ENCODE results near the gene DYNLT4. TPM values are rescaled to one million over a fixed set of nuclear protein-coding genes. Genes with fewer than 3 reads are reported as not detected.

The DYNLT4 gene, protein sequence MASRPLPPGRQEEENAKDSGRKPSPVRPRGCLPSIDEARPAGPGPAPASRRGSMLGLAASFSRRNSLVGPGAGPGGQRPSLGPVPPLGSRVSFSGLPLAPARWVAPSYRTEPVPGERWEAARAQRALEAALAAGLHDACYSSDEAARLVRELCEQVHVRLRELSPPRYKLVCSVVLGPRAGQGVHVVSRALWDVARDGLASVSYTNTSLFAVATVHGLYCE
- not detected in 2 replicates for total RNA-seq

DNA sequence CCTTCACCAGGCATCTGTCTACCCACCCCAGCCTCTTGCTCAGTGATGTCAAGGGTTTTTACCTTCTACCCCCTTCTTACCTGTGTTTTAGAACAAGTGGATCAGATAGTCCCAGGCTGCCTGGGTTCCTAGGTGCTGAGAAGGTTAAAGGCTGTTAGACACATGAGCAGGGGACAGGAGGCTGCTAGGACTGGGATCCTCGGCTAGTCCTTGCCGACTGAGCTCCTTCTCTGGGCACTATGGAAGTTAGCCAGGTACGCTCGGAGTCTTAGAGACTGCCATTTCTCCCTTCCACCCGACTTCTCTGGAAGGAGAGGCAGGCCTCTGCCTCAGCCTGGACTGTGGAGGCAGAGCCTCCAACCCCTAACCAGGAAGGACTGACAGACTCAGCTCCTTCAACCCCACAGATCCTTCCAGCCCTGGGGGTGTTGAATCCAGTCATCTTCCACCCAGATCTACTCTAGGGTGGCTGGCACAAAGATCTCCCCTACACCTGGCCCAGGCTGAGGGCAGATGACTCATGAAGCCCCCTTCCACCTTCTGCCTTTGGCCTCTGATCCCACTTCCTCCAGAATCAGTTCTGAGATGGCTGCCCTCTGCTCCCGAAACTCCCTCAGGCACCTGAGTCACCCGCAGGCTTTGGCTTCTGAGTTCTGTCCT, at the start of gene DYNLT4:
Gene DYNLT4 (minus strand): TSS at position 648 of the 660 bp plus-strand sequence. CDS start 683 bp downstream, outside the sequence.

DNA sequence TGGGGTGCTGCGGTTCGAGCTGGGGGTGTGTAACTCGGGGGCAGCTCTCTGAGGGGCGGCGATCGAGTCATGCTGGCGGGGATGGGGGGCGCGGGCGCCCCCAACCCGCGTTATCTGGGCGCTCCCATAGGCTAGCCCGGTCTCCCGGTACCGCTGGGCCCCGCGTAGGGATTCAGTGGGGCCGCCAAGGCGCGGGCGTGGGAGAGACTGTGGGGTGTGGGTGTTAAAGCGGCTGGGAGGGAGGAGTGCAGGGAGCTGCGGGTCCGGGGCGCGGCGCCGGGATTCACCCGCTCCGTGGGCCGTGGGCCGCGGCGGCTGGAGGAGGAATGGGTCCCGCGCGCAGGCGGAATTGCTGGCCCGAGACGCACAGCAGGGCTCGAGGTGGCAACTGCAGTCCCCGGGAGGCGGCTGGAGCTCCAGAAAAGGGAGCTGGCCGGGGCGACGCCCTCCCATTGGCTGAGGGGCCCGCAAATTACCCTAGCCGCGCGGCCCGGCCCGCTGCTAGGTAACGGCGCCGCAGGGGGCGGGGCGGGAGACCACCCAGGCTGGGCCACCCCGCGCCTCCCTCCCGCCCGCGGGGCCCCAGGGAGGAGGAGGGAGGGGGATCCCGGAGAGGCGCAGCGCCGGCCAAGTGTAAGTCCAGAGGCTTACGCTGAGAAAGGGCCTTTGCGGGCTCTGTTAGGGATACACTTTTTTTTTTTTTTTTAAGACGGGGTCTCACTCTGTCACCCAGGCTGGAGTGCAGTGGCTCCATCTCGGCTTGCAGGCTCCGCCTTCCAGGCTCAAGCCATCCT, 35.9 kb upstream of the DYNLT4 start, which contains the start of gene PTCH2:
Gene PTCH2 (minus strand): TSS at position 392 of the 794 bp plus-strand sequence. CDS start 321 bp downstream, at position 71.

GRCh38 chr1:44808063-44808937, 1.1 kb upstream of the DYNLT4 start, which contains the start of gene BTBD19:
Gene BTBD19 (plus strand): TSS chr1:44808523. CDS start chr1:44808821, 298 bp downstream.

GRCh38 chr1:44799770-44800584, 7.2 kb downstream of the DYNLT4 start, which contains the start of gene PLK3:
Gene PLK3 (plus strand): TSS chr1:44800377. CDS start chr1:44800464, 87 bp downstream.

DNA sequence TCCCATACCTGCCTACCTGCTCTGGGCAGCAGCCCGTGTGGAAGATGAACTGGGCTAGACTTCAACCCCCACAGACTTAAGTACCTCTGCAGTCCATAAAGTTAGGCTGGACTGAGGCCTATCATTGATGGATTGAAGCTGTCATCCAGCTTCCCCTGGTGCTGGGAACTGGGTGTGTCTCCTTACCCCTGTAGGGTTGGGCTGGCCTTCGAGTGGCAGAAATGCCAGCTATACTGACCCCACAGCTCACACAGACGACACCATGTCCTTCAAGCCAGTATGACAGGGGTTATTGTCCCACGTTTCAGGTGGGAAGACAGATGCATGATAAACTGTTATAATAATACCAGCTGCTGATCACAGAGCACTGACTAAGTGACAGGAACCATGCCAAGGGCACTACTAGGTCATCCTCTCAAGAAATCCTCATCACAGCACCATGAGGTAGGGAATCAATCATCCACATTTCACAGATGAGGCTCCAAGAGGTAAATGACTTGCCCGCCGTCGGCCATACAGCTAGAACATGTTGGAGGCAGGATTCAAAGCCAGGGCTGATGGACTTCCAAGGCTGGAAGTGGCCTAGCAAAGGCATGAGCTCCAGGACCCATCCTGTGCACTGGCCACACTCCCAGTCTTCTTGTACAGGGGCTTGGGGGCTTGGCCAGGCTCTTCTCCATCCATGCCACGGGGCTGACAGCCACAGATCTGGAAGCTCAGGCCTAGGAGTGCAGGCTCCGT, 18.9 kb downstream of the DYNLT4 start, which contains the start of gene BEST4:
Gene BEST4 (minus strand): TSS at position 51 of the 741 bp plus-strand sequence. CDS start 465 bp downstream, outside the sequence.

GRCh38 chr1:44775078-44775929, 31.8 kb downstream of the DYNLT4 start, which contains the start of gene RPS8:
Gene RPS8 (plus strand): TSS chr1:44775540. CDS start chr1:44775597, 57 bp downstream.

Other genes with a start within 250 kb of the DYNLT4 start
- gene TMEM53, start 132.9 kb downstream of the DYNLT4 start, total RNA-seq, result 6.3 and 8.6 TPM in 2 replicates
- gene ARMH1, start 132.6 kb downstream of the DYNLT4 start, total RNA-seq, result 1.3 and 5.0 TPM in 2 replicates
- not detected in 2 replicates for gene RNU5D-1, start 76.2 kb downstream of the DYNLT4 start, total RNA-seq
- gene KIF2C, start 67.5 kb downstream of the DYNLT4 start, total RNA-seq, result 2.2 and 52.5 TPM in 2 replicates
- 1,101 and 2,066 TPM in 2 replicates for gene RPS8, start 31.8 kb downstream of the DYNLT4 start, total RNA-seq
- gene BEST4, start 19.2 kb downstream of the DYNLT4 start, total RNA-seq, result 0.33 TPM in 1 of 2 replicates, not detected in the other
- gene PLK3, start 7.0 kb downstream of the DYNLT4 start, total RNA-seq, result 14.4 and 32.7 TPM in 2 replicates
- gene BTBD19, start 1.2 kb upstream of the DYNLT4 start, total RNA-seq, result 3.9 and 10.1 TPM in 2 replicates
- 0.33 and 0.73 TPM in 2 replicates for gene PTCH2, start 35.9 kb upstream of the DYNLT4 start, total RNA-seq
- gene EIF2B3, start 179.2 kb upstream of the DYNLT4 start, total RNA-seq, result 32.6 and 62.1 TPM in 2 replicates
- 36.6 and 48.6 TPM in 2 replicates for gene HECTD3, start 204.0 kb upstream of the DYNLT4 start, total RNA-seq
- 193 and 219 TPM in 2 replicates for gene UROD, start 204.9 kb upstream of the DYNLT4 start, total RNA-seq

Data from smooth muscle cell of trachea (primary cell).